Heart right ventricle (tissue), 16 donors: ENCODE measurements around the gene PSMA2. TPM values are rescaled to one million over a fixed set of nuclear protein-coding genes. Genes with fewer than 3 reads are reported as not detected.
A peak's percentile ranks its signal among the peaks of the same experiment; 100 is the strongest.

Experiments used
- ATAC-seq, 8 donors: fragments of 200-7000 bp; cut with Tn5 transposase; one replicate each; pipeline ENCODE4 v1.9.1; 2020; ENCODE audit warnings: mild to moderate bottlenecking in 8 of 8, moderate library complexity in 8 of 8, moderate number of reproducible peaks in 1 of 8
- DNase-seq, 2 donors: peaks; one replicate each; pipeline ENCODE4 v3.0.0-alpha.2; 2020
- H3K27ac ChIP-seq, 10 donors: fragments of 200-600 bp; sonication (generic) in 2 of 10; one replicate each; pipeline versions ENCODE4 v1.5.0 to v1.8.0; 2020 to 2022; ENCODE audit warnings: mild to moderate bottlenecking in 3 of 10
- H3K27me3 ChIP-seq, 7 donors: fragments of 200-600 bp; one replicate each; pipeline ENCODE4 v1.8.0; 2021 to 2022; ENCODE audit warnings: mild to moderate bottlenecking in 2 of 7
- H3K36me3 ChIP-seq, 9 donors: fragments of 200-600 bp; sonication (generic) in 1 of 9; one replicate each; pipeline versions ENCODE4 v1.5.0 to v1.8.0; 2020 to 2022; ENCODE audit warnings: mild to moderate bottlenecking in 2 of 9
- H3K4me1 ChIP-seq, 9 donors: fragments of 200-600 bp; sonication (generic) in 1 of 9; one replicate each; pipeline versions ENCODE4 v1.5.0 to v1.8.0; 2020 to 2022; ENCODE audit warnings: mild to moderate bottlenecking in 4 of 9
- H3K4me3 ChIP-seq, 10 donors: fragments of 200-600 bp; sonication (generic) in 2 of 10; one replicate each; pipeline versions ENCODE4 v1.5.0 to v1.8.0; 2020 to 2022; ENCODE audit warnings: mild to moderate bottlenecking in 7 of 10, moderate library complexity in 2 of 10
- H3K9me3 ChIP-seq, 11 donors: fragments of 200-600 bp in 10 of 11; sonication (generic) in 2 of 11; one replicate each; pipeline versions ENCODE4 v1.5.0 to v1.8.0; 2013 to 2022; ENCODE audit warnings: mild to moderate bottlenecking in 2 of 11, control low read depth in 1 of 11, moderate library complexity in 1 of 11
- CTCF ChIP-seq, 9 donors: fragments of 200-600 bp; sonication (generic) in 2 of 9; IDR thresholded peaks; one replicate each; pipeline versions ENCODE4 v1.5.0 to v1.8.0; 2021 to 2022; ENCODE audit warnings: antibody characterized with exemption in 9 of 9, mild to moderate bottlenecking in 5 of 9, moderate library complexity in 1 of 9
- WGBS, 2 donors: extraction: QIAGEN DNeasy Blood & Tissue Kit; methylation state at CpG; one replicate each; pipeline ENCODE4 v1.1.7; 2013; ENCODE audit warnings: inconsistent platforms in 1 of 2; 5-methylcytosine and 5-hydroxymethylcytosine counted together
- intact Hi-C, 10 donors: fragments of 100-400 bp; cut with DNase I; formaldehyde crosslinking; loops; one replicate each; pipeline versions ENCODE4 v1.11.1 to v1.14.2; 2022
- polyA plus RNA-seq, 2 donors: library from polyadenylated mRNA; stranded (reverse); fragments of 200-250 nt; gene quantifications; one replicate each; pipeline ENCODE4 v1.2.3, GENCODE V29; 2013
- total RNA-seq, 10 donors: library from RNA; stranded (reverse); fragmentation: NEBNext Ultra II Directional in 3 of 10; extraction: Animal tissue kit (Norgen Biotek cat#: 25700) in 3 of 10; gene quantifications; one replicate each; pipeline versions ENCODE4 v1.2.1 to v1.2.4, GENCODE V29; 2021 to 2023
- donor health status: Arrhythmogenic right ventricular cardiomyopathy.
- donor health status: ischemic (EF 13 %, LVEDD 7.1; RV severe dilation, severe dysfunction).
- donor health status: healthy with polysubstance abuse.
- donor health status: DM: no; HTN: yes; CAD: no.
- donor health status: DM: no; HTN: no; CAD: no.
- donor health status: ischemic (EF 25% LVEDD 6.9; RV normal size, moderate dysfunction).
- donor health status: ischemic (EF 25% LVEDD 5.7; RV mildly dilated, moderate dysfunction).
- donor health status: healthy.
- donor health status: DM: yes; HTN: yes; CAD: no.
- donor health status: Ischemic cardiomyopathy.
- donor health status: ischemic (EF 35%, LVEDD 5.7; RV mildly dilated, moderate dysfunction).
- donor health status: nonischemic (EF 11% LVEDD 7.7; RV severe dilation, severe dysfunction).
- donor health status: DM: yes; HTN: yes; CAD: no.
- donor health status: PGD.
- donor health status: ischemic (EF 29% LVEDD 5.4; RV normal size, mild dysfunction).
- donor health status: nonischemic (EF 23%, LVEDD 6.1; RV moderate dilation, normal function).

PSMA2 gene
- total and polyA plus RNA-seq, 12 donors, result 32.4 to 154 (median 77.1) TPM

GRCh38 chr7:42940985-42941847, 9.2 kb upstream of the PSMA2 start:
- DNase-seq, result peak; percentile 70 to 75

DNA sequence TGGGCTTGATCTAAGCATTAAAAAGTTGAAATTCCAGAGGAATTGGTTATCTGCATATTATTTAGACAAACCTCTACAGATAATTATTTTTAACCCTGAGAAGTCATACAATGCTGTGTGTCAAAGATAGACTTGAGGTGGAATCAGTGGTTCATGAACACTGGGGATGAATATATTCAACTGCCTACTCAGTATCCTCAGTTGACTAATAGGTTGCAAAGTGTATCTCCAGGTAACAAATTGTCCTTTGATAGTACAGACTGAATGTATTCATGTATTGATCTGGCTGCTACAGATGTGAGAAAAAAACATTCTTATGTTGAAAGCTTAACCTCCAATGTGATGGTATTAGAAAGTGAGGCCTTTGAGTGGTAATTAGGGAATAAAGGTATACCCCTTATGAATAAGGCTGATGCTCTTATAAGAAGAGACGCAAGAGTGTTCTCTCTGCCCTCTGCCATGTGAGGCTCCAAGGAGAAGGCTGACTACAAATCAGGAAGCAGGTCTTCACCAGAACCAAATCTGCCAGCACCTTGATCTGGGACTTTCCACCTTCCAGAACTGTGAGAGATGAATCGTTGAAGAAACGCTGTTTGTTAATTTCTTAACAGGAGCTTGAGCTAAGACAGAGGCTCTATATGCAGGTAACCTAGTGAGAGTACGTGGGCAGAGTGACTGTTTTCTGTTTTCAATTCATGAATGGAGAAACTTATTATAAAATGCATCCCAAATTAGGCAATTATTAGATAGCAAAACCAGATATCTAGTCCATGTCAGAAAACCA, 7.7 kb upstream of the PSMA2 start:
- Histone ChIP-seq H3K27me3 (no peaks in the 10 kb centered on the region), H3K36me3 (peaks cover 0 to 63% (median 28%) of the 10 kb centered on the region in 9 donors), H3K27ac (no peak overlapping the region), H3K4me1 (peaks cover 0 to 7% (median 0%) of the 10 kb centered on the region in 9 donors), H3K9me3 (no peaks in the 10 kb centered on the region), H3K4me3 (no peak overlapping the region)
- WGBS, 2 donors, result 89 to 95% methylated on average over 4 of the region's 4 CpGs
- ATAC-seq (no peak), DNase-seq (no peak)
- intact Hi-C loops, result loop anchor here (2.0 to 10.0 kb wide), 16 partner anchors 165 to 903 kb away; partner anchors contain the start of genes COA1 (in 1 of the 10) and HECW1 (in 1 of the 10)
- no peak for TF ChIP-seq CTCF (IDR thresholded peaks at IDR 0.05)

More at GRCh38 chr7:42940985-42941847, 9.2 kb upstream of the PSMA2 start:
- Histone ChIP-seq H3K9me3 (no peaks in the 10 kb centered on the region), H3K27me3 (no peaks in the 10 kb centered on the region), H3K4me3 (no peak overlapping the region), H3K27ac (no peak overlapping the region), H3K4me1 (peaks cover 0 to 4% (median 0%) of the 10 kb centered on the region in 9 donors), H3K36me3 (peaks cover 0 to 48% (median 19%) of the 10 kb centered on the region in 9 donors)
- peak; percentile 78 to 92 (median 88) for TF ChIP-seq CTCF (IDR thresholded peaks at IDR 0.05)
- 56% methylated on average over 13 of the region's 13 CpGs for WGBS, 2 donors
- intact Hi-C loops, result loop anchor here (2.0 to 10.0 kb wide), 12 partner anchors 164 to 901 kb away; partner anchors contain the start of gene HECW1 (in 1 of the 10)
- ATAC-seq, result peak; percentile 23 to 83 (median 66)

DNA sequence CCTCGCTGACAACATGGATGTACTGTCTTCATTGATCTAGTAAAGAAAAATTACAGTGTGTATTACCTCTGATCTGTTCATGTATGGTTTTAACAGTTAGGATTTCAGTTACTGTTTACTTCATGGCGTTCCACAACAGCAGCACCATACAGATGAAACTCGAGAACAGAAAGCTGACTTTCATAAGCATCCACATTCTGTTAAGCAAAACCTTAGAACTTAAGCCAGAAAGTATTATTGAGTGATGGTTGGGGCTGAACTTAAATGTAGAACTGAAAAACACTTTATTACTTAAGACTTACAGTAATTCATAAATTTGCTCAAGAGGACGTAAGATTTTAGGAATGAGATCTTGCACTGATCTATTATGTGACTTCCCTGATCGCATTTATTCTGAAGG, 3.9 kb upstream of the PSMA2 start:
- Histone ChIP-seq H3K9me3 (no peaks in the 10 kb centered on the region), H3K4me3 (no peak overlapping the region), H3K27ac (no peak overlapping the region), H3K4me1 (peaks cover 5 to 28% (median 20%) of the 10 kb centered on the region in 9 donors), H3K27me3 (no peaks in the 10 kb centered on the region), H3K36me3 (peaks cover 0 to 64% (median 28%) of the 10 kb centered on the region in 9 donors)
- no peak for DNase-seq
- 94 to 96% methylated on average over 5 of the region's 5 CpGs for WGBS, 2 donors
- no peak for ATAC-seq
- no peak for TF ChIP-seq CTCF (IDR thresholded peaks at IDR 0.05)
- intact Hi-C loops, result loop anchor here in 4 of 10 donors (10.0 kb wide), 4 partner anchors 769 to 899 kb away; partner anchors contain the start of gene COA1 (in 1 of the 4)

- no peak for TF ChIP-seq CTCF (IDR thresholded peaks at IDR 0.05)
- ATAC-seq (no peak), DNase-seq (no peak)
- intact Hi-C loops, result loop anchor here in 4 of 10 donors (10.0 kb wide), 4 partner anchors 771 to 901 kb away; partner anchors contain the start of gene COA1 (in 1 of the 4)
- Histone ChIP-seq H3K4me1 (peaks cover 5 to 44% (median 36%) of the 10 kb centered on the region in 9 donors), H3K27ac (peak overlapping the region in 1 of 10 donors; percentile 87), H3K9me3 (no peaks in the 10 kb centered on the region), H3K36me3 (peaks cover 0 to 48% (median 22%) of the 10 kb centered on the region in 9 donors), H3K4me3 (no peak overlapping the region), H3K27me3 (no peaks in the 10 kb centered on the region)
- WGBS, 2 donors, result 86 to 88% methylated on average over 3 of the region's 3 CpGs
These were observed 2.3 kb upstream of the PSMA2 start for GRCh38 chr7:42934291-42934690.
